ENCODE data around the gene BPIFA1. TPM values are rescaled to one million over a fixed set of nuclear protein-coding genes. Genes with fewer than 3 reads are reported as not detected.

BPIFA1 gene
- total and polyA plus RNA-seq, 9 donors, result not detected

GRCh38 chr20:33276303-33277113, 40.7 kb downstream of the BPIFA1 start:
- H3K9me3 ChIP-seq, result no peaks in the 10 kb centered on the region
- WGBS, 3 donors, result 60 to 68% (median 67%) methylated on average over 12 of the region's 12 CpGs
- DNase-seq, result no peak
- H3K27me3 ChIP-seq, result no peaks in the 10 kb centered on the region
- no peaks in the 10 kb centered on the region for H3K4me1 ChIP-seq (ENCODE audit: insufficient read depth)
- TF ChIP-seq EP300 (IDR thresholded peaks at IDR 0.05) (no peak), CTCF (IDR thresholded peaks at IDR 0.05) (no peak), POLR2A (IDR thresholded peaks at IDR 0.05) (no peak)
- no peaks in the 10 kb centered on the region for H3K36me3 ChIP-seq
- intact Hi-C loops (cut with DNase I), result no loop called here
- no peak overlapping the region for H3K27ac ChIP-seq
- no peak overlapping the region for H3K4me3 ChIP-seq

GRCh38 chr20:33277471-33278441, 42.0 kb downstream of the BPIFA1 start:
- DNase-seq, result no peak
- no peak overlapping the region for H3K27ac ChIP-seq
- TF ChIP-seq POLR2A (IDR thresholded peaks at IDR 0.05) (no peak), CTCF (IDR thresholded peaks at IDR 0.05) (no peak), EP300 (IDR thresholded peaks at IDR 0.05) (no peak)
- no peaks in the 10 kb centered on the region for H3K27me3 ChIP-seq
- 35 to 47% (median 39%) methylated on average over 13 of the region's 13 CpGs for WGBS, 3 donors
- no peaks in the 10 kb centered on the region for H3K9me3 ChIP-seq
- H3K36me3 ChIP-seq, result no peaks in the 10 kb centered on the region
- H3K4me1 ChIP-seq (ENCODE audit: insufficient read depth), result no peaks in the 10 kb centered on the region
- H3K4me3 ChIP-seq, result no peak overlapping the region
- intact Hi-C loops (cut with DNase I), result no loop called here

GRCh38 chr20:33278700-33279099, 42.9 kb downstream of the BPIFA1 start:
- H3K36me3 ChIP-seq, result no peaks in the 10 kb centered on the region
- no peak overlapping the region for H3K4me3 ChIP-seq
- no peaks in the 10 kb centered on the region for H3K4me1 ChIP-seq (ENCODE audit: insufficient read depth)
- H3K27ac ChIP-seq, result no peak overlapping the region
- DNase-seq, result no peak
- H3K27me3 ChIP-seq, result no peaks in the 10 kb centered on the region
- 72 to 79% (median 76%) methylated on average over 3 of the region's 3 CpGs for WGBS, 3 donors
- H3K9me3 ChIP-seq, result no peaks in the 10 kb centered on the region
- intact Hi-C loops (cut with DNase I), result no loop called here
- TF ChIP-seq EP300 (IDR thresholded peaks at IDR 0.05) (no peak), CTCF (IDR thresholded peaks at IDR 0.05) (no peak)

GRCh38 chr20:33279261-33279910, 43.6 kb downstream of the BPIFA1 start:
- TF ChIP-seq POLR2A (IDR thresholded peaks at IDR 0.05), result no peak
- no peak for TF ChIP-seq EP300 (IDR thresholded peaks at IDR 0.05)
- no peak for TF ChIP-seq CTCF (IDR thresholded peaks at IDR 0.05)
- H3K27ac ChIP-seq, result no peak overlapping the region
- DNase-seq, result no peak
- 70 to 74% (median 71%) methylated on average over 6 of the region's 6 CpGs for WGBS, 3 donors
- H3K9me3 ChIP-seq, result no peaks in the 10 kb centered on the region
- H3K27me3 ChIP-seq, result no peaks in the 10 kb centered on the region
- intact Hi-C loops (cut with DNase I), result no loop called here
- no peaks in the 10 kb centered on the region for H3K36me3 ChIP-seq
- no peaks in the 10 kb centered on the region for H3K4me1 ChIP-seq (ENCODE audit: insufficient read depth)
- H3K4me3 ChIP-seq, result no peak overlapping the region

All from ovary (tissue), 9 donors.